Measurements from ENCODE around the gene CCDC85A.

Gene CCDC85A

GRCh38 chr2:56309626-56310170, 125.9 kb downstream of the CCDC85A start:
- DNase-seq (ENCODE audit: low read depth): no peak

GRCh38 chr2:56313500-56313921, 129.7 kb downstream of the CCDC85A start:
- no peak for DNase-seq (ENCODE audit: low read depth)

- no peak for DNase-seq (ENCODE audit: low read depth)
Observed at GRCh38 chr2:56314371-56314770, 130.6 kb downstream of the CCDC85A start.

- no peak for DNase-seq (ENCODE audit: low read depth)
Observed at GRCh38 chr2:56314796-56315195, 131.0 kb downstream of the CCDC85A start.

- DNase-seq (ENCODE audit: low read depth): no peak
Observed at GRCh38 chr2:56315376-56315775, 131.6 kb downstream of the CCDC85A start.

- DNase-seq (ENCODE audit: low read depth): no peak
Observed at GRCh38 chr2:56316011-56316410, 132.2 kb downstream of the CCDC85A start.

- DNase-seq (ENCODE audit: low read depth): no peak
Observed at GRCh38 chr2:56318147-56318546, 134.4 kb downstream of the CCDC85A start.

GRCh38 chr2:56325661-56326345, 142.0 kb downstream of the CCDC85A start:
- DNase-seq (ENCODE audit: low read depth): no peak

GRCh38 chr2:56326346-56326741, 142.6 kb downstream of the CCDC85A start:
- no peak for DNase-seq (ENCODE audit: low read depth)

- DNase-seq (ENCODE audit: low read depth): no peak
Observed at GRCh38 chr2:56331810-56332209, 148.0 kb downstream of the CCDC85A start.

GRCh38 chr2:56333812-56334485, 150.2 kb downstream of the CCDC85A start:
- DNase-seq (ENCODE audit: low read depth): no peak

GRCh38 chr2:56334622-56335021, 150.8 kb downstream of the CCDC85A start:
- DNase-seq (ENCODE audit: low read depth): no peak

GRCh38 chr2:56335101-56335500, 151.3 kb downstream of the CCDC85A start:
- DNase-seq (ENCODE audit: low read depth): no peak

- DNase-seq (ENCODE audit: low read depth): no peak
Observed at GRCh38 chr2:56337342-56337741, 153.6 kb downstream of the CCDC85A start.

- no peak for DNase-seq (ENCODE audit: low read depth)
Observed at GRCh38 chr2:56338232-56338631, 154.4 kb downstream of the CCDC85A start.

GRCh38 chr2:56344771-56345170, 161.0 kb downstream of the CCDC85A start:
- no peak for DNase-seq (ENCODE audit: low read depth)

GRCh38 chr2:56347881-56348280, 164.1 kb downstream of the CCDC85A start:
- DNase-seq (ENCODE audit: low read depth): no peak

- DNase-seq (ENCODE audit: low read depth): no peak
Observed at GRCh38 chr2:56348392-56349210, 164.8 kb downstream of the CCDC85A start.

GRCh38 chr2:56357655-56358295, 174.0 kb downstream of the CCDC85A start:
- DNase-seq (ENCODE audit: low read depth): no peak

GRCh38 chr2:56361844-56362243, 178.1 kb downstream of the CCDC85A start:
- DNase-seq (ENCODE audit: low read depth): no peak

- no peak for DNase-seq (ENCODE audit: low read depth)
Observed at GRCh38 chr2:56364902-56365301, 181.1 kb downstream of the CCDC85A start.

- DNase-seq (ENCODE audit: low read depth): no peak
Observed at GRCh38 chr2:56369316-56369715, 185.5 kb downstream of the CCDC85A start.

Data from stimulated activated CD8-positive, alpha-beta memory T cell treated with anti-CD3 and anti-CD28 coated beads, Interleukin-4, amount 100 ng/mL, for 24 hours (primary cell).